ENCODE data around the gene SMAD7. TPM values are rescaled to one million over a fixed set of nuclear protein-coding genes. Genes with fewer than 3 reads are reported as not detected.
A peak's percentile ranks its signal among the peaks of the same experiment; 100 is the strongest.
"Not testable (repeated sequence)": the region's sequence is repeated elsewhere in the genome, so short reads cannot be mapped to it uniquely, and the experiment has no call there.

SMAD7 gene
- total RNA-seq, 2 donors from 2014 or later = 80.8 to 107 TPM

DNA sequence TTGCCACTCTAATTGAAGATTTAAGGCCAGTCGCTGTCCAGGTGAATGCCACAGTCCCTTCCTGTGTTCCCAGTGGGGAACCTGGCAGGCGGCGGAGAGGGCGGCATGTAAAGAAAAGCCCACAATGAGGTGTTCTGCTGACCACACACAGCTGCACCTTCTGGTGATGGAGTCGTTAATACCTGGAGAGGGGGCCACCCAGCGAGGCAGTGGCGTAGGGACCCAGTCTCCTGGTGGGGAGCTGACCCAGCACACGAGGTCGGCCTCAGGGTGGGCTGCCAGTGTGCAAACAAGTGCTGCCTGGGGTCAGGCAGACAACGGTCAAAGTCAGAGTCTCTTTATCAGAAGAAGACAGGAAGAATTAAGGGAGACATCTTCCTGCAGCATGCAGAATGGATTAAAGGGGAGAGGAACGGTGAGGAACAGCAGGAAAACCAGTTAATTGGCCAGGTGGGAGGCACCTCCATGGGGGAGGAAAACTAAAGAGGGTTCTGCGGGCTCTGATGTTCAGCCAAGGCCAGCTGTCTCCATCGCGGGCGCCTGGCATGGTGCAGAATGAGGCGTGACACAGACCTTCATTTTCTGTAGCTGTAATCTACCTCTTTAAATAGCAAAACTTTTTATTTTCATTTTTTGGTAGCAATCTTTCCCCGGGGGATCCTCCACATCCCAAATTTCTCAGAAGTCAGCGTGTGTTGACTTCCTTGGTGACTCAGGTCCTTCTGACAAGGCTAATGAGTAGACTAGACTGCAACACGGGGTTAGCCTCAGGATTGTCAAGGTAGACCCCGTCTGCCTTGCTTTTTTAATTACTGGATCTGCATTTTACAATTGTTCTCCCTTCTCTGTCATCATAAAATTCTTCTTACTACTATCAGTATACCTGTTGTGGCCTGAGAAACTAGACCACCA, 78.3 kb downstream of the SMAD7 start:
- Histone ChIP-seq H3K27ac (peak overlapping the region; percentile 85 to 87), H3K36me3 (no peaks in the 10 kb centered on the region), H3K27me3 (replicated peaks; ENCODE audit: insufficient read depth) (no peaks in the 10 kb centered on the region), H3K9me3 (no peaks in the 10 kb centered on the region), H3K4me3 (peak overlapping the region; percentile 9), H3K4me1 (ENCODE audit: control insufficient read depth in 1 of 2, low read depth in 2 of 2) (peaks cover 18 to 55% of the 10 kb centered on the region in 2 donors)
- DNase-seq (ENCODE audit: low spot score) = no peak
- TF ChIP-seq, protein P1, sequence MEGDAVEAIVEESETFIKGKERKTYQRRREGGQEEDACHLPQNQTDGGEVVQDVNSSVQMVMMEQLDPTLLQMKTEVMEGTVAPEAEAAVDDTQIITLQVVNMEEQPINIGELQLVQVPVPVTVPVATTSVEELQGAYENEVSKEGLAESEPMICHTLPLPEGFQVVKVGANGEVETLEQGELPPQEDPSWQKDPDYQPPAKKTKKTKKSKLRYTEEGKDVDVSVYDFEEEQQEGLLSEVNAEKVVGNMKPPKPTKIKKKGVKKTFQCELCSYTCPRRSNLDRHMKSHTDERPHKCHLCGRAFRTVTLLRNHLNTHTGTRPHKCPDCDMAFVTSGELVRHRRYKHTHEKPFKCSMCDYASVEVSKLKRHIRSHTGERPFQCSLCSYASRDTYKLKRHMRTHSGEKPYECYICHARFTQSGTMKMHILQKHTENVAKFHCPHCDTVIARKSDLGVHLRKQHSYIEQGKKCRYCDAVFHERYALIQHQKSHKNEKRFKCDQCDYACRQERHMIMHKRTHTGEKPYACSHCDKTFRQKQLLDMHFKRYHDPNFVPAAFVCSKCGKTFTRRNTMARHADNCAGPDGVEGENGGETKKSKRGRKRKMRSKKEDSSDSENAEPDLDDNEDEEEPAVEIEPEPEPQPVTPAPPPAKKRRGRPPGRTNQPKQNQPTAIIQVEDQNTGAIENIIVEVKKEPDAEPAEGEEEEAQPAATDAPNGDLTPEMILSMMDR (IDR thresholded peaks at IDR 0.05) = no peak
- ATAC-seq (ENCODE audit: insufficient number of reproducible peaks, low FRiP score, low read depth) = peak; percentile 63

DNA sequence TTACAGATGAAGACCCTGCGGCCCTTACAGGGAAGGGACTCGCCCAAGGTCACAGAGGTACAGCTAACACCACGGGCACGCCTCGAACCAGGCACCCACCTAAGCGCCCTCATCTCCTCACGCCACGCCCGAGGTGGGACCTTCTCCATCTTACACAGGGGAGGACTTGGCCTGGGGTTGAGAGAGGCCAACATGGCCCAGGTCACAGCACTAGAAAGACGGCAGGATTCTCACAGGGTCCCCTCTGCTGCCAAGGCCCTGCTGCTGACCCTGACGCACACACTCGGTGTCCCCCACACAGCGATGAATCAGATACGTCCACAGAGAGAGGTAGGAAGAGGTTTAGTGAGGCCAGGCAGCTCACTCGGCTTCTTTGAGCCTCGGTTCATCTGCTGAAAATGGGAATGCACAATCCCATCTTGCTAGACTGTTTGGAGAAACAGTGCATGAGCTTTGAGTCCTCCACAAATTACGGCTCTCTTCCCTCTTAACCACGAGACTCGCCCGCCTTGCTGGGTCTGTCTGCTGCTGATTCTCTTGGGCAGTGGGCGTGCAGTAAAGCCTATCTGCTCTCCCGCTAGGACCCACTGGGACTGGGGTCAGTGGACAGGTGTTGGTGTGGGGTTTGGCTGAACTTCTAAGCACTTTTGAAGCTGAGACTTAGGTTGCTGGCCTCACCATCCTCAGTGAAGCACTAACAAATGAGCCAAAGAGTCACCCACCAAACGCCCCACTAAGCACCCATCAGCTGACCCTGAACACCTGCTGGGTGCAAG, 79.2 kb downstream of the SMAD7 start:
- TF ChIP-seq, protein P1 (IDR thresholded peaks at IDR 0.05) = no peak
- no peak for DNase-seq (ENCODE audit: low spot score)
- Histone ChIP-seq H3K27ac (peak overlapping the region in 1 of 2 donors; percentile 87), H3K36me3 (no peaks in the 10 kb centered on the region), H3K4me3 (no peak overlapping the region), H3K4me1 (ENCODE audit: control insufficient read depth in 1 of 2, low read depth in 2 of 2) (peaks cover 18 to 59% of the 10 kb centered on the region in 2 donors), H3K9me3 (no peaks in the 10 kb centered on the region), H3K27me3 (replicated peaks; ENCODE audit: insufficient read depth) (no peaks in the 10 kb centered on the region)
- ATAC-seq (ENCODE audit: insufficient number of reproducible peaks, low FRiP score, low read depth) = no peak

DNA sequence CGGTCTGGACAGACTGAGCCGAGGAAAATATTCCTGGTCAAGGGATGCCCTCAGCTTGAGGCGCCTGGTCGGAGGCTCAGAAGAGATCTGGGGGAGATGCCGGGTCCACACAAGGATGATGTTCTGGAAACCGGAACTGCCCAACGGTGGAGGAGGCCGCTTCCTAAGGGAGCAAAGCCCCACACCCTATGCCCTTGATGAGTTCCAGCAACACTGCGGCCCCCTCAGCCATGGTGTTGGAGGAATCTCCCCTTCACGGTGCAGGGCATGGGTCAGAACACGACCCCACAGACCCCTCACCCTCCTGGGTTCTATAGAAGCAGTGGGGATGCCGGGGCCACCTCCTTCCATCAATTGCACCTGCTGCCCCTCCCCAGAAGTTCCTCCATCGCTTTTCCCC, 79.8 kb downstream of the SMAD7 start:
- H3K36me3 ChIP-seq; H3K27me3 ChIP-seq (replicated peaks; ENCODE audit: insufficient read depth); H3K27ac ChIP-seq; ATAC-seq (ENCODE audit: insufficient number of reproducible peaks, low FRiP score, low read depth); DNase-seq (ENCODE audit: low spot score); H3K4me3 ChIP-seq; H3K9me3 ChIP-seq: not testable (repeated sequence)
- peaks cover 18 to 59% of the 10 kb centered on the region in 2 donors for H3K4me1 ChIP-seq (ENCODE audit: control insufficient read depth in 1 of 2, low read depth in 2 of 2)

Measured in thoracic aorta (tissue), 2 donors.